ENCODE results near the gene GLIPR2.

DNA sequence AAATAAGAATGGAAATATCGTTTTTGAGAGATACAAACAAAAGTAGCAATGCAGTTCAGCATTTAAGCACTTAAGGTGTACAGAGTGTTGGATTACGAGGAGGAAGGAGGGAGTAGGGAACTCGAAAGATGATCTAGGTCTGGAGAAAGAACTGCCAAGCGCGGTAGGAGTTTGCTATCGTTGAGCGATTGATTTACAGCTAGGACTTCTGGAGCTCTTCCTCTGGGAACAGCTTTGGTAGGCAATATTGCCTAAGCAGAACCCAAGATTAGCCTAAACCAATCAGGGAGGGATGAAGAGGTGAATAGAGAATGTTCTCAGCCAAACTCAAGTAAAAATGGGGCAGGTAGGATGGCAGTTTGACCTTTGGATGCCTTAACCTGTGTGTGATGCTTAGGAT is 55.2 kb downstream of the GLIPR2 start:
- TF ChIP-seq, protein P1, sequence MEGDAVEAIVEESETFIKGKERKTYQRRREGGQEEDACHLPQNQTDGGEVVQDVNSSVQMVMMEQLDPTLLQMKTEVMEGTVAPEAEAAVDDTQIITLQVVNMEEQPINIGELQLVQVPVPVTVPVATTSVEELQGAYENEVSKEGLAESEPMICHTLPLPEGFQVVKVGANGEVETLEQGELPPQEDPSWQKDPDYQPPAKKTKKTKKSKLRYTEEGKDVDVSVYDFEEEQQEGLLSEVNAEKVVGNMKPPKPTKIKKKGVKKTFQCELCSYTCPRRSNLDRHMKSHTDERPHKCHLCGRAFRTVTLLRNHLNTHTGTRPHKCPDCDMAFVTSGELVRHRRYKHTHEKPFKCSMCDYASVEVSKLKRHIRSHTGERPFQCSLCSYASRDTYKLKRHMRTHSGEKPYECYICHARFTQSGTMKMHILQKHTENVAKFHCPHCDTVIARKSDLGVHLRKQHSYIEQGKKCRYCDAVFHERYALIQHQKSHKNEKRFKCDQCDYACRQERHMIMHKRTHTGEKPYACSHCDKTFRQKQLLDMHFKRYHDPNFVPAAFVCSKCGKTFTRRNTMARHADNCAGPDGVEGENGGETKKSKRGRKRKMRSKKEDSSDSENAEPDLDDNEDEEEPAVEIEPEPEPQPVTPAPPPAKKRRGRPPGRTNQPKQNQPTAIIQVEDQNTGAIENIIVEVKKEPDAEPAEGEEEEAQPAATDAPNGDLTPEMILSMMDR (IDR thresholded peaks at IDR 0.05) = no peak
- TF ChIP-seq POLR2AphosphoS5 (IDR thresholded peaks at IDR 0.05) = no peak
